RWPE1 (cell line): ENCODE results near the gene HOXB6.

ENCODE experiments used
- CTCF ChIA-PET: fragments of 350-600 bp; sonication (Branson Sonifier 250); formaldehyde crosslinking; extraction: SDS; loops from one replicate; lab custom pipeline; 2021; lab: Yijun Ruan, JAX
- POLR2A ChIA-PET: fragments of 400-600 bp; formaldehyde crosslinking; extraction: SDS; loops from one replicate; lab custom pipeline; 2020; ENCODE audit warnings: antibody characterized with exemption; ENCODE audit not compliant: low non-redundant PET; lab: Yijun Ruan, JAX
- DNase-seq: peaks from one replicate; pipeline ENCODE4 v3.0.0; 2012; ENCODE audit warnings: low spot score
- H3K27ac ChIP-seq: fragments of 450-650 bp; 2 replicates; pipeline ENCODE4 v1.5.1; 2017
- TF ChIP-seq, protein P1 (sequence below): fragments of 450-650 bp; conservative IDR thresholded peaks from 2 replicates; pipeline ENCODE4 v1.5.1; 2017; ENCODE audit warnings: low read depth, mild to moderate bottlenecking

The HOXB6 gene

DNA sequence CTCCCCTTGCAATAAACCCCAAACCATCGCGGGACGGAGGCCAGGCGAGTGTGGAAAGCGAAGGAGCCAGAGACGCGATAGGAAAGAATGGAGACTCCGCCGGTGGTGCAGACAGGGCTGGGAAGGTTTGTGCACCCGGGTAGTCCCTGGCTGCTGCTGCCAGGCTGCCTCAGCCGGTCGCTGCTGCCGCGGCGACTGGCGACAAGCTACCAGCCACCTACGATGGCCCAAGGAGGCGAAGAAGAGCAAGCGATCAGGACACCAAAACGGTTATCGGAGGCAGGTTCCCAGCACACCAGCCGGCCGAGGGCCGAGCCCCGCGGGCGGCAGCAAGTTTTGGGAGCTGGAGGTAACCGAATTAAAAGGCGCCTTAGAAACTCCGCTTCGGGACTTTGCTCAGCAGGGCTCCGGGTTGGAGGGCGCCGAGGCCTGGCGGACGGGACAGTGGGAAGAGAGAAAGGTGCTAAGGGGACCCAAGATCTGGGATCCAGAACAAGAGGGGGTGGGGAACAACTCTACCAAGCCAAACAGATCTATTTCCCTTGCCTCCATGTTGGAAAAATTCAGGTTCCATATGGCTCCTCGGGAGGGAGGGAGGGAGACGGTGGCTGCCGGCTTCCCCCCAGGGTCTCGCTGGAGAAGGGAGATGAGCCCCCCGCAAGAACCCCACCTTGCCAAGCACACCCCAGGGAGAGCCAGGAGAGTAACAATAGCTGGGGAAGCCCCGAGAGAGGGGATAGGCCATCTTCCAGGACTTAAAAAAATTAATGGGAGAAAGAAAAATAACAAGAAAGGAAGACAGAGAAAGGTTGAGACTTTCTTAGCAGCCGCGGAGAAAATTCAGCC lies 50.2 kb downstream of the HOXB6 start:
- TF ChIP-seq, protein P1, sequence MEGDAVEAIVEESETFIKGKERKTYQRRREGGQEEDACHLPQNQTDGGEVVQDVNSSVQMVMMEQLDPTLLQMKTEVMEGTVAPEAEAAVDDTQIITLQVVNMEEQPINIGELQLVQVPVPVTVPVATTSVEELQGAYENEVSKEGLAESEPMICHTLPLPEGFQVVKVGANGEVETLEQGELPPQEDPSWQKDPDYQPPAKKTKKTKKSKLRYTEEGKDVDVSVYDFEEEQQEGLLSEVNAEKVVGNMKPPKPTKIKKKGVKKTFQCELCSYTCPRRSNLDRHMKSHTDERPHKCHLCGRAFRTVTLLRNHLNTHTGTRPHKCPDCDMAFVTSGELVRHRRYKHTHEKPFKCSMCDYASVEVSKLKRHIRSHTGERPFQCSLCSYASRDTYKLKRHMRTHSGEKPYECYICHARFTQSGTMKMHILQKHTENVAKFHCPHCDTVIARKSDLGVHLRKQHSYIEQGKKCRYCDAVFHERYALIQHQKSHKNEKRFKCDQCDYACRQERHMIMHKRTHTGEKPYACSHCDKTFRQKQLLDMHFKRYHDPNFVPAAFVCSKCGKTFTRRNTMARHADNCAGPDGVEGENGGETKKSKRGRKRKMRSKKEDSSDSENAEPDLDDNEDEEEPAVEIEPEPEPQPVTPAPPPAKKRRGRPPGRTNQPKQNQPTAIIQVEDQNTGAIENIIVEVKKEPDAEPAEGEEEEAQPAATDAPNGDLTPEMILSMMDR, result no peak

DNA sequence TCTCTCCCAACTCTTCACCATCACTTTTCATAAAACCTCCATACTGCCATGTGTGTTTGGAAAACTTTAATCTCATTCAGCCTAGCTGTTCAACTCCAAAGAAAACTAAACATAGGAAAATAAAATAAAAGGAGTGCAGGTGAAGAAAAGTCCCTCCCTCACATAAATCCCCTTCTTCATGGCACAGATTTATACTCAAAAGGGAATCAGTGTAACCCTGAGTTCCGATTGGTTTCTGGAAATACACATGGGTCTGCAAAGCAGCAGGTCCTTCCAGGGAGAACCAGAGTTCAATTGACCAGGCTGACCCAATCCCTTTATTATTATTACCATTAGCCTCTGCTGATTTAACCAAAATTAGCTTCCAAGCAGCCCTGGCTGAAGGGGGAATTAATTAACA lies 51.0 kb downstream of the HOXB6 start:
- POLR2A ChIA-PET, result no interaction called here

More for the DNA sequence above, 50.2 kb downstream of the HOXB6 start:
- no peak for DNase-seq
- ChIA-PET CTCF (interaction anchor here (0.5 kb wide), 1 partner anchor 24 kb away, joined by 3 read pairs; no protein-coding TSS in a partner anchor), POLR2A (no interaction called here)
- H3K27ac ChIP-seq, result peak overlapping the region; percentile 70

DNA sequence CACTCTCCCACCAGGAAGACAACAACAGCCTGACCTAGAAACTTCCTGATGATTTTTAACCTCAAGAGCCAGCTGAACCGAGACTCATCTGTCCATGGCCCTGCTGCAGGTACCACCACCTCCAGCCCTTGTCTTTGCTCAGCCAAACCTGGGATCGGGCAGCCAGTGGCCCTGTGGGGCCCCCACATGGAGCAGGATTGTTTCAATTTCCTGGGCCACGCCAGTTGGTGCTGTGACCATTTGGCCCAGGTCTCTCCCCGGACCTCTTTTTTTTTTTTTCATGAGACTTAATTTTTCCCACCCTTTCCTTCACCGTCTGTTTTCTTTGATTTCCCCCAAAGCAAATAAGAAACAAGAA lies 51.6 kb downstream of the HOXB6 start:
- CTCF ChIA-PET, result interaction anchor here (0.6 kb wide), 2 partner anchors 27 to 201 kb away, joined by 3 read pairs; no protein-coding TSS in a partner anchor
- H3K27ac ChIP-seq, result no peak overlapping the region
- DNase-seq, result no peak
- TF ChIP-seq, protein P1, result no peak
- POLR2A ChIA-PET, result no interaction called here

More for the DNA sequence above, 51.0 kb downstream of the HOXB6 start:
- TF ChIP-seq, protein P1, result no peak
- no peak overlapping the region for H3K27ac ChIP-seq
- DNase-seq, result no peak
- CTCF ChIA-PET, result interaction anchor here (0.6 kb wide), 1 partner anchor 202 kb away, joined by 3 read pairs; no protein-coding TSS in a partner anchor

GRCh38 chr17:48552466-48553189 lies 52.2 kb downstream of the HOXB6 start:
- no peak for DNase-seq
- CTCF ChIA-PET, result interaction anchor here (0.6 kb wide), 1 partner anchor 26 kb away, joined by 3 read pairs; no protein-coding TSS in a partner anchor
- H3K27ac ChIP-seq, result no peak overlapping the region
- POLR2A ChIA-PET, result no interaction called here
- TF ChIP-seq, protein P1, result no peak

- CTCF ChIA-PET, result interaction anchor here (0.6 kb wide), 1 partner anchor 209 kb away, joined by 3 read pairs; no protein-coding TSS in a partner anchor
- POLR2A ChIA-PET, result no interaction called here
- TF ChIP-seq, protein P1, result no peak
- H3K27ac ChIP-seq, result no peak overlapping the region
- DNase-seq, result no peak
Measured at GRCh38 chr17:48551596-48552465, 53.0 kb downstream of the HOXB6 start.
